GM21576 (cell line): Measurements from ENCODE around the gene EPSTI1.

ENCODE experiments used
- ATAC-seq: cut with Tn5 transposase; IDR thresholded peaks from one replicate; pipeline ENCODE4 v1.9.1; 2021; ENCODE audit warnings: mild to moderate bottlenecking, moderate library complexity; ENCODE audit not compliant: unreplicated experiment

The EPSTI1 gene

GRCh38 chr13:42973581-42973980 lies 18.5 kb downstream of the EPSTI1 start:
- ATAC-seq = no peak

- ATAC-seq = peak; percentile 46
Measured at GRCh38 chr13:42971691-42972347, 20.2 kb downstream of the EPSTI1 start.

- no peak for ATAC-seq
Measured at GRCh38 chr13:42970824-42971690, 21.0 kb downstream of the EPSTI1 start.

- ATAC-seq = no peak
Measured at GRCh38 chr13:42969565-42970172, 22.4 kb downstream of the EPSTI1 start.

GRCh38 chr13:42968906-42969305 lies 23.1 kb downstream of the EPSTI1 start:
- no peak for ATAC-seq

GRCh38 chr13:42967660-42968059 lies 24.4 kb downstream of the EPSTI1 start:
- ATAC-seq = no peak

GRCh38 chr13:42965281-42965680 lies 26.8 kb downstream of the EPSTI1 start:
- no peak for ATAC-seq

- no peak for ATAC-seq
Measured at GRCh38 chr13:42964761-42965161, 27.3 kb downstream of the EPSTI1 start.

- no peak for ATAC-seq
Measured at GRCh38 chr13:42959615-42960014, 32.4 kb downstream of the EPSTI1 start.

- no peak for ATAC-seq
Measured at GRCh38 chr13:42957881-42958280, 34.2 kb downstream of the EPSTI1 start.

- ATAC-seq = no peak
Measured at GRCh38 chr13:42950181-42950580, 41.9 kb downstream of the EPSTI1 start.

GRCh38 chr13:42947925-42948324 lies 44.1 kb downstream of the EPSTI1 start:
- ATAC-seq = no peak

GRCh38 chr13:42946927-42947326 lies 45.1 kb downstream of the EPSTI1 start:
- no peak for ATAC-seq

GRCh38 chr13:42929886-42930535 lies 62.0 kb downstream of the EPSTI1 start:
- no peak for ATAC-seq

- no peak for ATAC-seq
Measured at GRCh38 chr13:42926555-42926954, 65.5 kb downstream of the EPSTI1 start.

- no peak for ATAC-seq
Measured at GRCh38 chr13:42926043-42926442, 66.0 kb downstream of the EPSTI1 start.

GRCh38 chr13:42925626-42926025 lies 66.4 kb downstream of the EPSTI1 start:
- no peak for ATAC-seq

- ATAC-seq = no peak
Measured at GRCh38 chr13:42924344-42924743, 67.7 kb downstream of the EPSTI1 start.

GRCh38 chr13:42907745-42908144 lies 84.3 kb downstream of the EPSTI1 start:
- no peak for ATAC-seq

- no peak for ATAC-seq
Measured at GRCh38 chr13:42906257-42906656, 85.8 kb downstream of the EPSTI1 start.

- ATAC-seq = no peak
Measured at GRCh38 chr13:42905579-42905978, 86.5 kb downstream of the EPSTI1 start.
